ENCODE data around the gene MAST2. TPM values are rescaled to one million over a fixed set of nuclear protein-coding genes. Genes with fewer than 3 reads are reported as not detected.
A peak's percentile ranks its signal among the peaks of the same experiment; 100 is the strongest.

MAST2 gene
- total and polyA plus RNA-seq, 2 experiments from 2014 or later: 44.8 to 79.2 TPM

DNA sequence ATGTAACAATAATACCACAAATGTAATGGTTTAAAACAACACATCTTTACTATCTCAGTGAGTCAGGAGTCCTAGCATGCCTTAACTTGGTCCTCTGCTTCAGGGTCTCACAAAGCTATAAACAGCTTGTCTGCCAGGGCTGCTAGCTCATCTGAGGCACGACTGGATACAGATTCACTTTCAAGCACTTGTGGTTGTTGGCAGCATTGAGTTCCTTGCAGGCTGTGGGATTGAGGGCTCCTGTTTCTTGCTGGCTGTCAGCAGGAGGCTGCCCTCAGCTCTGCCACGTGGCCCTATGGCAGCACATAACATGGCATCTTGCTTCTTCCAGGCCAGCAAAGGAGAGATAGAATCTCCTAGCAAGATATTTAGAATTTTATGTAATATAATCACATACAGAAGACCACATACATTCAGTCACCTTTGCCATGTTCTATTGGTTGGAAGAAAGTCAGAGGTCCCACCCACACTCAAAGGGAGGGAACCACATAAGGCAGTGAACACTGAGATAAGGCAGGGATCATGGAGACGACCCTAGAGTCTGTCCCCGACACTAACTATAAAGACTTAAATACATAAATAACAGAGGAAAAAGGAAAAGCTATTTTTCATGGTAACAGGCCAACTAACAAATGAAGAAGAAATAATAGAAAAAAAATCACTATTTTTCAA, 34.0 kb upstream of the MAST2 start:
- Histone ChIP-seq H3K27ac (peak overlapping the region; percentile 31), H3K27me3 (no peaks in the 10 kb centered on the region), H3K9me3 (ENCODE audit: low read depth) (no peaks in the 10 kb centered on the region), H3K4me3 (no peak overlapping the region), H3K4me1 (ENCODE audit: low read depth) (peaks cover 3% of the 10 kb centered on the region), H3K36me3 (no peaks in the 10 kb centered on the region)
- peak; percentile 55 to 66 for DNase-seq (ENCODE audit: low read depth in 1 of 2, low spot score in 1 of 2)
- TF ChIP-seq, protein P1, sequence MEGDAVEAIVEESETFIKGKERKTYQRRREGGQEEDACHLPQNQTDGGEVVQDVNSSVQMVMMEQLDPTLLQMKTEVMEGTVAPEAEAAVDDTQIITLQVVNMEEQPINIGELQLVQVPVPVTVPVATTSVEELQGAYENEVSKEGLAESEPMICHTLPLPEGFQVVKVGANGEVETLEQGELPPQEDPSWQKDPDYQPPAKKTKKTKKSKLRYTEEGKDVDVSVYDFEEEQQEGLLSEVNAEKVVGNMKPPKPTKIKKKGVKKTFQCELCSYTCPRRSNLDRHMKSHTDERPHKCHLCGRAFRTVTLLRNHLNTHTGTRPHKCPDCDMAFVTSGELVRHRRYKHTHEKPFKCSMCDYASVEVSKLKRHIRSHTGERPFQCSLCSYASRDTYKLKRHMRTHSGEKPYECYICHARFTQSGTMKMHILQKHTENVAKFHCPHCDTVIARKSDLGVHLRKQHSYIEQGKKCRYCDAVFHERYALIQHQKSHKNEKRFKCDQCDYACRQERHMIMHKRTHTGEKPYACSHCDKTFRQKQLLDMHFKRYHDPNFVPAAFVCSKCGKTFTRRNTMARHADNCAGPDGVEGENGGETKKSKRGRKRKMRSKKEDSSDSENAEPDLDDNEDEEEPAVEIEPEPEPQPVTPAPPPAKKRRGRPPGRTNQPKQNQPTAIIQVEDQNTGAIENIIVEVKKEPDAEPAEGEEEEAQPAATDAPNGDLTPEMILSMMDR (IDR thresholded peaks at IDR 0.05; ENCODE audit: low read depth, low read length): no peak

- TF ChIP-seq, protein P1 (IDR thresholded peaks at IDR 0.05; ENCODE audit: low read depth, low read length): no peak
- Histone ChIP-seq H3K9me3 (ENCODE audit: low read depth) (no peaks in the 10 kb centered on the region), H3K4me3 (no peak overlapping the region), H3K27me3 (no peaks in the 10 kb centered on the region), H3K4me1 (ENCODE audit: low read depth) (peaks cover 3% of the 10 kb centered on the region), H3K36me3 (no peaks in the 10 kb centered on the region), H3K27ac (no peak overlapping the region)
- no peak for DNase-seq (ENCODE audit: low read depth in 1 of 2, low spot score in 1 of 2)
Measured at GRCh38 chr1:45772971-45773370, 30.4 kb upstream of the MAST2 start.

DNA sequence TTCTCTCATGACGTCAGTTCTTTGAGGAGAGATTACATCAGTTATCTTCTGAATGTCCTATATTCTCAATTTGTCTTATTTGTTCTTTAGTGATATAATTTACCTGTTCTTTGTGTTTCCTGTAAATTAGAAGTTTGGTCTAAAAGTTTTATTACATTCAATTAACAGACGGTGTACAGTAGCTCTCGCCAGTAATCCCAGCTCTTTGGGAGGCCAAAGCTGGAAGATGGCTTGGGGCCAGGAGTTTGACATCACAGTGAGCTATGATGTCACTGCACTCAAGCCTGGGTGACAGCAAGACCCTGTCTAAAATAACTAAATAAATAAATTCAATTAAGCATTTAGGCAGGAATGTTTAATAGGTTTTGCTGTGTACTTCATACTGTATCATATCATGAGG, 27.6 kb upstream of the MAST2 start:
- H3K4me3 ChIP-seq: no peak overlapping the region
- H3K4me1 ChIP-seq (ENCODE audit: low read depth): no peaks in the 10 kb centered on the region
- H3K9me3 ChIP-seq (ENCODE audit: low read depth): no peaks in the 10 kb centered on the region
- H3K27me3 ChIP-seq: no peaks in the 10 kb centered on the region
- DNase-seq (ENCODE audit: low read depth in 1 of 2, low spot score in 1 of 2): no peak
- TF ChIP-seq, protein P1 (IDR thresholded peaks at IDR 0.05; ENCODE audit: low read depth, low read length): no peak
- no peak overlapping the region for H3K27ac ChIP-seq
- no peaks in the 10 kb centered on the region for H3K36me3 ChIP-seq

GRCh38 chr1:45785583-45785982, 17.8 kb upstream of the MAST2 start:
- Histone ChIP-seq H3K36me3 (no peaks in the 10 kb centered on the region), H3K27ac (no peak overlapping the region), H3K9me3 (ENCODE audit: low read depth) (no peaks in the 10 kb centered on the region), H3K27me3 (no peaks in the 10 kb centered on the region), H3K4me3 (no peak overlapping the region), H3K4me1 (ENCODE audit: low read depth) (no peaks in the 10 kb centered on the region)
- DNase-seq (ENCODE audit: low read depth in 1 of 2, low spot score in 1 of 2): no peak
- TF ChIP-seq, protein P1 (IDR thresholded peaks at IDR 0.05; ENCODE audit: low read depth, low read length): no peak

- Histone ChIP-seq H3K4me1 (ENCODE audit: low read depth) (no peaks in the 10 kb centered on the region), H3K4me3 (no peak overlapping the region), H3K9me3 (ENCODE audit: low read depth) (no peaks in the 10 kb centered on the region), H3K27me3 (no peaks in the 10 kb centered on the region), H3K36me3 (no peaks in the 10 kb centered on the region), H3K27ac (no peak overlapping the region)
- no peak for DNase-seq (ENCODE audit: low read depth in 1 of 2, low spot score in 1 of 2)
- TF ChIP-seq, protein P1 (IDR thresholded peaks at IDR 0.05; ENCODE audit: low read depth, low read length): no peak
Measured at GRCh38 chr1:45787905-45788304, 15.5 kb upstream of the MAST2 start.

Data from cardiac muscle cell (in vitro differentiated cells and primary cell).